A549 (cell line): Measurements from ENCODE around the gene SNTA1. TPM values are rescaled to one million over a fixed set of nuclear protein-coding genes. Genes with fewer than 3 reads are reported as not detected.

Experiments used
- ATAC-seq, 2 experiments: fragments of 200-7000 bp in 1 of 2; fragments of >200 bp in 1 of 2; cut with Nextera tagmentation in 1 of 2; cut with Tn5 transposase in 1 of 2; 3 replicates each; pipeline versions ENCODE4 v1.8.0 to v1.9.1; 2018 to 2020; ENCODE audit warnings: mild to moderate bottlenecking in 1 of 2, moderate library complexity in 1 of 2
- CTCF ChIA-PET: fragments of 300-600 bp; sonication (Branson Sonifier 250); formaldehyde crosslinking; extraction: SDS; loops from one replicate; lab custom pipeline; 2021; ENCODE audit warnings: antibody characterized with exemption, inconsistent platforms; lab: Yijun Ruan, JAX
- POLR2A ChIA-PET: fragments of 350-600 bp; formaldehyde crosslinking; extraction: SDS; loops from one replicate; lab custom pipeline; 2021; ENCODE audit warnings: antibody characterized with exemption, inconsistent platforms; lab: Yijun Ruan, JAX
- DNase-seq, 2 experiments: peaks; one replicate each; pipeline versions ENCODE4 v3.0.0 to v3.0.0-alpha.2; 2011 to 2016; ENCODE audit warnings: low read depth in 1 of 2, low spot score in 1 of 2
- FAIRE-seq: peaks from 2 replicates; lab custom pipeline; 2011; peaks lifted over from hg19 to GRCh38; lab: Jason Lieb, UNC
- H3K27ac ChIP-seq, 2 experiments: fragments of >200 bp; sonication (Bioruptor Twin); formaldehyde crosslinking; 3 replicates each; pipeline ENCODE4 v1.5.1; 2016 to 2017
- H3K4me1 ChIP-seq: fragments of >200 bp; sonication (Bioruptor Twin); formaldehyde crosslinking; 3 replicates; pipeline ENCODE4 v1.6.1; 2016
- H3K4me2 ChIP-seq: fragments of >200 bp; sonication (Bioruptor Twin); formaldehyde crosslinking; 3 replicates; pipeline ENCODE4 v1.6.1; 2016
- H3K4me3 ChIP-seq: fragments of >200 bp; sonication (Bioruptor Twin); formaldehyde crosslinking; 3 replicates; pipeline ENCODE4 v1.5.1; 2016
- H3K9me3 ChIP-seq: fragments of >200 bp; sonication (Bioruptor Twin); formaldehyde crosslinking; 3 replicates; pipeline ENCODE4 v1.6.1; 2016
- BCL3 ChIP-seq: fragments of >200 bp; sonication (Bioruptor Twin); formaldehyde crosslinking; IDR thresholded peaks from 3 replicates; pipeline ENCODE4 v1.6.1; 2016
- CEBPB ChIP-seq, 2 experiments: fragments of >200 bp in 1 of 2; sonication (Bioruptor Twin) in 1 of 2; formaldehyde crosslinking in 1 of 2; IDR thresholded peaks; 2 replicates each; pipeline ENCODE4 v1.6.1; 2012 to 2016
- EHF ChIP-seq: fragments of 250-450 bp; sonication (Bioruptor Pico); IDR thresholded peaks from 2 replicates; pipeline ENCODE4 v1.5.0; 2020; ENCODE audit warnings: mild to moderate bottlenecking
- EHMT2 ChIP-seq: fragments of 200-600 bp; sonication (generic); IDR thresholded peaks from 2 replicates; pipeline ENCODE4 v1.6.1; 2016; ENCODE audit warnings: antibody characterized with exemption, low read depth, mild to moderate bottlenecking, moderate library complexity
- EP300 ChIP-seq, 2 experiments: fragments of >200 bp; sonication (Bioruptor Twin); formaldehyde crosslinking; IDR thresholded peaks; 2 replicates in 1 of 2; 3 replicates in 1 of 2; pipeline ENCODE4 v1.6.1; 2016 to 2017
- FOSB ChIP-seq: fragments of 250-450 bp; sonication (Bioruptor Pico); IDR thresholded peaks from 2 replicates; pipeline ENCODE4 v1.5.0; 2020; ENCODE audit warnings: mild to moderate bottlenecking, moderate library complexity
- MAZ ChIP-seq: fragments of 150-350 bp; IDR thresholded peaks from 2 replicates; pipeline ENCODE4 v1.6.1; 2014; ENCODE audit warnings: antibody characterized with exemption, low read depth, low read length, borderline replicate concordance
- POLR2A ChIP-seq: IDR thresholded peaks from 2 replicates; pipeline ENCODE4 v1.6.1; 2012; ENCODE audit warnings: mild to moderate bottlenecking, low read length
- RAD21 ChIP-seq, 2 experiments: fragments of >200 bp in 1 of 2; sonication (Bioruptor Twin) in 1 of 2; formaldehyde crosslinking in 1 of 2; IDR thresholded peaks in 1 of 2; conservative IDR thresholded peaks in 1 of 2; 2 replicates in 1 of 2; 3 replicates in 1 of 2; pipeline ENCODE4 v1.6.1; 2012 to 2018; ENCODE audit warnings: inconsistent platforms in 1 of 2
- REST ChIP-seq: fragments of 200-600 bp; sonication (generic); IDR thresholded peaks from 2 replicates; pipeline ENCODE4 v1.6.1; 2016; ENCODE audit warnings: antibody characterized with exemption, mild to moderate bottlenecking, moderate library complexity
- RNF2 ChIP-seq: fragments of 200-600 bp; sonication (generic); IDR thresholded peaks from 2 replicates; pipeline ENCODE4 v1.6.1; 2016; ENCODE audit warnings: low read depth, mild to moderate bottlenecking, antibody characterized with exemption, moderate library complexity, borderline replicate concordance
- SMC3 ChIP-seq: fragments of >200 bp; sonication (Bioruptor Twin); formaldehyde crosslinking; IDR thresholded peaks from 3 replicates; pipeline ENCODE4 v1.6.1; 2018; ENCODE audit warnings: inconsistent platforms
- TP53 ChIP-seq: fragments of 250-450 bp; sonication (Bioruptor Pico); IDR thresholded peaks from 2 replicates; pipeline ENCODE4 v1.5.0; 2021; ENCODE audit warnings: mild to moderate bottlenecking, moderate library complexity
- ZC3H11A ChIP-seq: fragments of 450-650 bp; IDR thresholded peaks from 2 replicates; pipeline ENCODE4 v1.6.1; 2014; ENCODE audit warnings: antibody characterized with exemption, mild to moderate bottlenecking
- ZSCAN20 ChIP-seq: fragments of 250-450 bp; sonication (Bioruptor Pico); IDR thresholded peaks from 2 replicates; pipeline ENCODE4 v1.8.0; 2022; ENCODE audit warnings: mild to moderate bottlenecking, moderate library complexity
- WGBS: methylation state at CpG from one replicate; pipeline ENCODE4 v1.1.6; 2017; ENCODE audit errors: missing lambda C conversion rate; 5-methylcytosine and 5-hydroxymethylcytosine counted together
- polyA plus RNA-seq, 4 experiments: library from polyadenylated mRNA; depleted of rRNA in 3 of 4; stranded (reverse); fragments of >200 nt; fragmentation: RNase III in 1 of 4; extraction: RNeasy Plus Mini Kit Qiagen cat#74134 plus additional on column Dnase treatment in 1 of 4; gene quantifications; 2 replicates in 3 of 4; 3 replicates in 1 of 4; pipeline ENCODE4 v1.2.3, GENCODE V29; 2011 to 2017
- TF ChIP-seq, protein P1 (sequence below): fragments of >200 bp; sonication (Bioruptor Twin); formaldehyde crosslinking; IDR thresholded peaks from 3 replicates; pipeline ENCODE4 v1.5.1; 2016
- TF ChIP-seq, protein P2 (sequence below): IDR thresholded peaks from 2 replicates; pipeline ENCODE4 v1.6.1; 2012
- TF ChIP-seq, protein P3 (sequence below): fragments of 250-450 bp; sonication (Bioruptor Pico); IDR thresholded peaks from 2 replicates; pipeline ENCODE4 v1.5.0; 2021; ENCODE audit warnings: mild to moderate bottlenecking, moderate library complexity, borderline replicate concordance

SNTA1 gene
- polyA plus RNA-seq, 2 of the 4 experiments (the other 2 are of a cell fraction), result 5.6 to 6.6 TPM

DNA sequence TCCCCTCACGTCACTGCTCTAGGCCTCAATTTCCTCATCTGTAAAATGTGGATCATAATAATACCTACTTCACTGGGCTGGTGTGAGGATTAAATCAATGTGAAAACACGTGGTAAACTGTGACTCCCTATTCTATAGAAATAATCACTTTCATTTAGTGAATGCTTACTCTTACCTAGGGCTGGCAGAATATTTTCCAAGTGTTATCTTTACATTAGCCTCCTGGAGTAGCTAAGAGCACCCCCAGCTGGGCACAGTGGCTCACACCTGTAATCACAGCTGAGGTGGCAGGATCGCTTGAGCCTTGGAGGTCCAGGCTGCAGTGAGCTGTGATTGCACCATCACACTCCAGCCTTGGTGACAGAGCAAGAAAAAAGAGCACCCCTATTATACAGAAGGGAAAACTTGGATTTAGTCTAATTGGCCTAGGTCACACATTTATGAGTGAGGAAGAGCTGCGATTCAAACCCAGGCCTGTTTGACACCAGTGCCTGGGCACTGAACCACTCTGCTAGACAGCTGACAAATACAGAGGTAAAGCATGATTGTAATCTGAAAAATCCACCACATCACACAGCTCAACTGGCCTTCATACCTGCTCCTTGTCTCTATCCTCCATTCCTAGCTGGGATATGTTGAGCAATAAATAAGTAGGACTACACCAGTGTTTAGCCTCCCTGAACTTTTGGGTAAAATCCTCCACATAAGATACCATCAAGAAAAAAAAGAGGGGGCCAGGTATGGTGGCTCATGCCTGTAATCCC, 1.4 kb upstream of the SNTA1 start:
- Histone ChIP-seq H3K4me1 (peaks cover 5% of the 10 kb centered on the region; the same call in 2 of the 3 replicates), H3K4me2 (peak overlapping the region; percentile 78), H3K9me3 (peaks cover 6% of the 10 kb centered on the region; the same call in 1 of the 3 replicates)
- ChIA-PET POLR2A (interaction anchor here (0.7 to 1.9 kb wide), 3 partner anchors 43 to 45 kb away, joined by 4 to 10 read pairs (median 6); partner anchors contain the start of genes CBFA2T2 and CDK5RAP1), CTCF (interaction anchor here (0.7 to 2.7 kb wide), 9 partner anchors 9 to 685 kb away, joined by 3 to 11 read pairs (median 3); no protein-coding TSS in a partner anchor)
- ATAC-seq (0 out of 6 replicates have a peak, but pooled peaks of 1 of the 2 experiments have one; percentile 21), DNase-seq (peak in 1 of 2 experiments; percentile 36), FAIRE-seq (no peak)
- TF ChIP-seq RNF2 (no peak), CEBPB (IDR thresholded peaks at IDR 0.05) (0 out of 4 replicates have a peak, but pooled peaks of 1 of the 2 experiments have one; percentile 6), SMC3 (peak; percentile 20; the same call in 1 of the 3 replicates), TP53 (CRISPR knock-in tag) (no peak), RAD21 (conservative IDR thresholded peaks at IDR 0.05 in 1 of 2, IDR thresholded peaks at IDR 0.05 in 1 of 2) (peak; percentile 37 to 48; a peak in 3 of 5 replicates)
- TF ChIP-seq, protein P1, sequence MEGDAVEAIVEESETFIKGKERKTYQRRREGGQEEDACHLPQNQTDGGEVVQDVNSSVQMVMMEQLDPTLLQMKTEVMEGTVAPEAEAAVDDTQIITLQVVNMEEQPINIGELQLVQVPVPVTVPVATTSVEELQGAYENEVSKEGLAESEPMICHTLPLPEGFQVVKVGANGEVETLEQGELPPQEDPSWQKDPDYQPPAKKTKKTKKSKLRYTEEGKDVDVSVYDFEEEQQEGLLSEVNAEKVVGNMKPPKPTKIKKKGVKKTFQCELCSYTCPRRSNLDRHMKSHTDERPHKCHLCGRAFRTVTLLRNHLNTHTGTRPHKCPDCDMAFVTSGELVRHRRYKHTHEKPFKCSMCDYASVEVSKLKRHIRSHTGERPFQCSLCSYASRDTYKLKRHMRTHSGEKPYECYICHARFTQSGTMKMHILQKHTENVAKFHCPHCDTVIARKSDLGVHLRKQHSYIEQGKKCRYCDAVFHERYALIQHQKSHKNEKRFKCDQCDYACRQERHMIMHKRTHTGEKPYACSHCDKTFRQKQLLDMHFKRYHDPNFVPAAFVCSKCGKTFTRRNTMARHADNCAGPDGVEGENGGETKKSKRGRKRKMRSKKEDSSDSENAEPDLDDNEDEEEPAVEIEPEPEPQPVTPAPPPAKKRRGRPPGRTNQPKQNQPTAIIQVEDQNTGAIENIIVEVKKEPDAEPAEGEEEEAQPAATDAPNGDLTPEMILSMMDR, result peak; percentile 43; the same call in 2 of the 3 replicates
- TF ChIP-seq, all 56 proteins: peak for 4
- WGBS, result 64% methylated on average over 4 of the region's 4 CpGs
- peak overlapping the region; percentile 83 for H3K4me3 ChIP-seq
- peak overlapping the region in 1 of 2 experiments; percentile 15; a peak in 1 of 6 replicates for H3K27ac ChIP-seq

DNA sequence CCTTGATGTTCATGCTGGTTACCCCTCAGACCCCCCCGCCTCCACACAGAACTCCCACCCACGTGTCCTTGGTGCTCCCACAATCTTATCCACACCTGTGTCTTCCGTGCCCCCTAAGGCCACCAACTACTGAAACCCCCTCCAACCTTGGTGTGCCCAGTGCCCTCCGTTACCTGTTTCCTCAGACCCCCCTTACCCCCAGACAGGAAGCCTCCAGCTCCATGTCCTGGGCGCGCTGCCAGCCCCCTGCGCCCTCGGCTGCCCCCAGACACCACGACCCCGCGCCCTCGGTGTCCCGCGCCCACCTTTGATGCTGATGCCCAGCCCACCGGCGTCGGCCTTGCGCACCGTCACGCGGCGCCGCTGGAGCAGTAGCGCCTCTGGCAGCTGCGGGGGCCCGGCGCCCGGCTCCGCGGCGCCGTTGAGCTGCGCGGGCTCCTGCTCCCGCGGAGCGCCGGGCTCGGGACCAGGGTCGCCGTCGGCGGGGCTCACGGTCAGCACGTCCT, 504 bp downstream of the SNTA1 start:
- WGBS, result 24% methylated on average over 3 of the region's 45 CpGs
- TF ChIP-seq FOSB (CRISPR knock-in tag), result no peak
- TF ChIP-seq, protein P2, sequence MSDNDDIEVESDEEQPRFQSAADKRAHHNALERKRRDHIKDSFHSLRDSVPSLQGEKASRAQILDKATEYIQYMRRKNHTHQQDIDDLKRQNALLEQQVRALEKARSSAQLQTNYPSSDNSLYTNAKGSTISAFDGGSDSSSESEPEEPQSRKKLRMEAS, result 0 out of 2 replicates have a peak, but pooled peaks have one; percentile 24
- no peak for TF ChIP-seq EHMT2
- no peak for TF ChIP-seq ZSCAN20
- DNase-seq, result peak in 1 of 2 experiments; percentile 17
- H3K4me1 ChIP-seq, result peaks cover 5% of the 10 kb centered on the region; the same call in 2 of the 3 replicates
- ChIA-PET CTCF (interaction anchor here (0.6 to 2.2 kb wide), 5 partner anchors 10 to 210 kb away, joined by 3 to 6 read pairs (median 4); no protein-coding TSS in a partner anchor), POLR2A (interaction anchor here (1.9 kb wide), 1 partner anchor 46 kb away, joined by 10 read pairs; the partner anchor contains the start of gene CBFA2T2)
- peak; percentile 2 to 32; a peak in 2 of 6 replicates for ATAC-seq
- no peak for FAIRE-seq
- H3K27ac ChIP-seq, result peak overlapping the region; percentile 72 to 89
- no peaks in the 10 kb centered on the region for H3K9me3 ChIP-seq
- H3K4me2 ChIP-seq, result peak overlapping the region; percentile 78
- H3K4me3 ChIP-seq, result peak overlapping the region; percentile 83

GRCh38 chr20:33442136-33443005, 1.2 kb downstream of the SNTA1 start:
- DNase-seq, result no peak
- Histone ChIP-seq H3K9me3 (no peaks in the 10 kb centered on the region), H3K4me3 (peak overlapping the region; percentile 83), H3K4me2 (peak overlapping the region; percentile 78), H3K27ac (peak overlapping the region in 1 of 2 experiments; percentile 89; a peak in 3 of 6 replicates), H3K4me1 (peaks cover 5% of the 10 kb centered on the region; the same call in 2 of the 3 replicates)
- FAIRE-seq, result no peak
- CTCF ChIA-PET, result interaction anchor here (0.9 to 2.2 kb wide), 4 partner anchors 10 to 48 kb away, joined by 3 to 6 read pairs (median 4); no protein-coding TSS in a partner anchor
- WGBS, result 81% methylated on average over 9 of the region's 9 CpGs
- POLR2A ChIA-PET, result no interaction called here
- ATAC-seq, result no peak
- TF ChIP-seq, protein P3, sequence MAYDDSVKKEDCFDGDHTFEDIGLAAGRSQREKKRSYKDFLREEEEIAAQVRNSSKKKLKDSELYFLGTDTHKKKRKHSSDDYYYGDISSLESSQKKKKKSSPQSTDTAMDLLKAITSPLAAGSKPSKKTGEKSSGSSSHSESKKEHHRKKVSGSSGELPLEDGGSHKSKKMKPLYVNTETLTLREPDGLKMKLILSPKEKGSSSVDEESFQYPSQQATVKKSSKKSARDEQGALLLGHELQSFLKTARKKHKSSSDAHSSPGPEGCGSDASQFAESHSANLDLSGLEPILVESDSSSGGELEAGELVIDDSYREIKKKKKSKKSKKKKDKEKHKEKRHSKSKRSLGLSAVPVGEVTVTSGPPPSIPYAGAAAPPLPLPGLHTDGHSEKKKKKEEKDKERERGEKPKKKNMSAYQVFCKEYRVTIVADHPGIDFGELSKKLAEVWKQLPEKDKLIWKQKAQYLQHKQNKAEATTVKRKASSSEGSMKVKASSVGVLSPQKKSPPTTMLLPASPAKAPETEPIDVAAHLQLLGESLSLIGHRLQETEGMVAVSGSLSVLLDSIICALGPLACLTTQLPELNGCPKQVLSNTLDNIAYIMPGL (CRISPR knock-in tag), result no peak
- no peak for TF ChIP-seq EP300 (IDR thresholded peaks at IDR 0.05)
- TF ChIP-seq BCL3, result no peak
- TF ChIP-seq TP53 (CRISPR knock-in tag), result no peak
- TF ChIP-seq POLR2A, result no peak
- TF ChIP-seq REST, result no peak
- TF ChIP-seq EHF (CRISPR knock-in tag), result no peak
- no peak for TF ChIP-seq ZC3H11A
- no peak for TF ChIP-seq MAZ
- no peak for TF ChIP-seq ZSCAN20
